ENCODE measurements around the gene HECTD4.
"Not testable (repeated sequence)": the region's sequence is repeated elsewhere in the genome, so short reads cannot be mapped to it uniquely, and the experiment has no call there.

Gene HECTD4, protein sequence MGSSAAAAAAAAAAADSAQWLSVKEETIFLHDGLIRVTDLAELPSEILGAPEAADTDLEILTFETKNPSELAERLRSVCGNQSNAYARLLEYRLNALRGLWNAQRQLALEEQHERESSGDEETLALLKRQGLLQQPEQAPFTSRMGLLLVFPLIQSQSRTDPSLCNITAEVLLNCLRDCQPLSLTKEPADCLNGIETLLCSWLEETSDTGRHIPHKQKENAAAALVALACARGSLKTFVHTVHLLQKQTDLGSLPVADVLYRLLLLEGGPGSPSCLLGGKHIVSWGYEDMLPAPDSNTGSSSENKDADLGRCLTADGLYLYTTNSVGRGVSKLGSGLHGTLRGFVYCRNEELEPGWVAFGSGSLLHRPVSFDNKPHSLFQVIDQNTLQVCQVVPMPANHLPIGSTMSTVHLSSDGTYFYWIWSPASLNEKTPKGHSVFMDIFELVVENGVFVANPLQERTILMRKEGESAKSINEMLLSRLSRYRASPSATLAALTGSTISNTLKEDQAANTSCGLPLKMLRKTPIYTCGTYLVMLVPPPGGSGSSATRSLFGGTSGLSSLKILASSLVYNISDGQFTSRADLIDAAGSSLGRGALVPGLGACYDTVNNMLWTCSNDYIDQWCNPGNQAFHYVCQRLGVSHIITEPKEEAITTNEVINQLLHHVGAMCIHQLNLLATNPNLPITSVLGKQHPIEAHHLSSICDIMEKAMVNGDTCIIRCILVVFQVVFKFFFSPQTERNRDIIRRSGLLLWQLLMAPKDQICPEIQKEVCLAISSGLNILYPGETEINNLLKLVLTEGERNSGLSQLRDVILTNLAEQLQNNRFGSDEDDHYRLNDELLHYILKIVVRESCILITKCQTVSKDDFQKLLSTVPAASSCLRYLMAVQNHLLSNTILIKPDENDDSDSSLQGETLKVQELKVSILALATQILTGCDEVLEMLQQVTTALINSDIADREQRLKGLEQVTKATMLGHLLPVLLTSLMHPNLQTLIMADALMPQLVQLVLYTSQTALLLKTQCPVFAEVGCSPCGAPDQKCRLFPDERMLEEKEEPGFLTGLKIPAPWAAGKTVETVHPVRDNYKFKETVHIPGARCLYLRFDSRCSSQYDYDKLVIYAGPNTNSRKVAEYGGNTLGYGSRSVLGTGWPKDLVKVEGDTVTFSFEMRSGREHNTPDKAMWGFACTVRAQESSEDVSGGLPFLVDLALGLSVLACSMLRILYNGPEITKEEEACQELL (N-terminal part only)

DNA sequence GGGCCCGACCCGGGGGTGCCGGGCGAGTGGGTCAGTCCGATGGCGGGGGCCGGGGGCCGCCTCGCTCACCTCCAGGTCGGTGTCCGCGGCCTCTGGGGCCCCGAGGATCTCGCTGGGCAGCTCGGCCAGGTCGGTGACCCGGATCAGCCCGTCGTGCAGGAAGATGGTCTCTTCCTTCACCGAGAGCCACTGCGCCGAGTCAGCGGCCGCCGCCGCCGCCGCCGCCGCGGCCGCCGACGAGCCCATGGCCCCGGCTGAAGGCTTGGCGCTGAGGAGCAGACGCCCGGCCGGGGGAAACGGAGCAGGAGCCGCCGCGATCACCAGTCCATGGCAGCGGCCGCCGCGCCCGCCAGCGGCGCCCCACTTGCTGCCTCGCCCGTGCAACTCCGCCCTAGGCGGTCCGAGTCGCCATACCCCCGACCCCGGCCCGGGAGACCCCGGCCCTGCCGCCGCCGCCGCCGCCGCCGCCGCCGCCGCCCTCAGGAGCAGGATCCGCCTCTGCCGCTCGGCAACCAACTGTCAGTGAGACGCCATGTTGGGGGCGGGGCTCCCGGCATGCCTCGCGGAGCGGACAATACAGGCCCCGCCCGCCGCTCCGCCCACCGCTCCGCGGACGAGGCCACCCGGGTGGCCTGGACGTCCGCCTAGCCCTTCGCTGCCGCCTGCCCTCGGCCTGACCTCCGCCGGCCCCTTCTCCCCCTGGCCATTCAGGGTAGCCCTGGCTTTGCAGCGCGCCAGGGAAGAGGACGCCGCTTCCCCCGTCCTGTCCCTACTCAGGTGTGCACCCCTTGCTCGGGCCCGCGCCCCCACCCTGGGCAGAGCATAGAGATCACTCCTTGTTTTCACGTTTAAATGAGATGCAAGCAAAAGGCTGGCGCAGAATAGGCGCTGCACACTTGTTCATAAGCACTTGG lies at the start of gene HECTD4:
TSS of gene HECTD4 (minus strand) at position 549 of the 914 bp plus-strand sequence. CDS start at position 246, 303 bp downstream.
- DNase-seq = peak; percentile 88 to 95

DNA sequence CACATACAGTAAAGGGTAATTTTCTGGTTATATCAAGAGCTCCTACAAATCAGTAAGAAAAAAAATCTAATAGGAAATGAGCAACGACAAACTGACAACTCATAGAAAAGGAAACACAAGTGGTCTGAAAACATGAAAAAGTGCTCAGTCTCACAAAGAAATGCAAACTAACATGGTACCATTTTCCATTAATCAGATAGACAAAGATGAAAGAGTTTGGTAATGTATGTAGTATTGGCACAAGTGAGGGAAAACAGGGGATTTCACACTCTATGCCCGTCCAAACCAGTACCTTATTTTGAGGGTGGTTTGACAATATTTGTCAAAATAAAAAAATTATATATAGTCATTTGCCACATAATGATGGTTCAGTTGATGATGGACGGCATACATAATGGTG lies 49.7 kb upstream of the HECTD4 start:
- DNase-seq = no peak

DNA sequence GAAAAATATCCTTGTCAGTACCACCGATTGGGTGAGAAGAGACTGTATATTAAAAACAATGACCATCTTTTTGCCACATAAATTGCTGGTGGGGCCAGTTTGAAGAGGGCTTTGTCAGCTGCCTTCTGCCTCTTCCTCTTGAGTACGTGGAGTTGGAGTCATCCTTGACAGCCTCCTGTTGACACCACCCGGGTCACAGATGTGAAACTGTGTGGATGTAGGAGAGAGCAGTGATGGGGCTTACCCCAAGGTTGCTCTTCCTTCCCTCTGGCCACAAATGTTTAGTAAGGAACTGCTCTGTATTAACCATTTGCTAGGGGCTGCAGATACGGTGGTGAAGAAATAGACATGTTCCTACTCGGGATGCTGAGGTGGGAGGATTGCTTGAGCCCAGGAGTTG lies 48.7 kb upstream of the HECTD4 start:
- peak in 1 of 2 donors; percentile 8 for DNase-seq

DNA sequence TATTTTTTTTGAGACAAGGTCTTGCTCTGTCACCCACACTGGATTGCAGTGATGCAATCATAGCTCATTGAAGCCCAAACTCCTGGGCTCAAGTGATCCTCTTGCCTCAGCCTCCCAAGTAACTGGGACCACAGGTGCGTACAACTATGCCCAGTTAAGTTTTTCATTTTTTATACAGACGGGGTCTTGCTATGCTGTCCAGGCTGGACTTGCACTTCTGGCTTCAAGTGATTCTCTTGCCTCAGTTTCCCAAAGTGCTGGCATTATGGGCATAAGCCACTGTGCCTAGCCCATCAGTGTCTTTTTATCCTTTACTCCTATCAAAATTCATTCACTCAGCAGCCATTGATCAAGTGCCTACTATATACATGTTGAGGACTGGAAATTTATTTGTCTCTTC lies 45.5 kb upstream of the HECTD4 start:
- DNase-seq = no peak

DNA sequence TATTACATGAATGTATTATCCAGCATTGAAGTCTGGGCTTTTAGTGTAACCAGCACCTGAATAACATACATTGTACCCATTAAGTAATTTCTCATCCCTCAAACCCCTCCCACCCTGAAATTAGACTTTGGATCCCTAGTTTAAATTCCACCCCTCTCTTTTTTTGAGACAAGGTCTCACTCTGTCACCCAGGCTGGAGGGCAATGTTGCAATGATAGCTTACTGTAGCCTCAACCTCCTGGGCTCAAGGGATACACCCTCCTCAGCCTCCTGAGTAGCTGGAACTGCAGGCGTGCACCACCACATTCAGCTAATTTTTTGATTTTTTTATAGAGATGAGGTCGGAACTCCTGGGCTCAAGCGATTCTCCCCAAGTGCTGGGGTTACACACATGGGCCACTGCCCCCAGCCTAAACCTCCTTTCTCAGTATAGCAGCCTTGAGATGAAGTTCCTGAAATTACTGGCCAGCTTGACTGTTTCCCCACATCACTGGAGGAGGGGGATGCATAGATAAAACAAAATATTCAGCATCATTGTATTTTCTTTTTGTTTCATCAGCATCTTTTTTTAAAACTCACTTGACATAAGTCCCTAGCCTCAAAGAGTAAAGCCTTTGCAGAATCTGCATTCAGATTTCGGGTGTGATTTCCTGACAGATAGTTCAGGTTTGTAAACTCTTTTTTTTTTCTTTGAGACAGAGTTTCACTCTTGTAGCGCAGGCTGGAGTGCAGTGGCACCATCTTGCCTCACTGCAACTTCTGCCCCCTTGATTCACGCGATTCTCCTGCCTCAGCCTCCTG lies 43.6 kb upstream of the HECTD4 start:
- DNase-seq = no peak

DNA sequence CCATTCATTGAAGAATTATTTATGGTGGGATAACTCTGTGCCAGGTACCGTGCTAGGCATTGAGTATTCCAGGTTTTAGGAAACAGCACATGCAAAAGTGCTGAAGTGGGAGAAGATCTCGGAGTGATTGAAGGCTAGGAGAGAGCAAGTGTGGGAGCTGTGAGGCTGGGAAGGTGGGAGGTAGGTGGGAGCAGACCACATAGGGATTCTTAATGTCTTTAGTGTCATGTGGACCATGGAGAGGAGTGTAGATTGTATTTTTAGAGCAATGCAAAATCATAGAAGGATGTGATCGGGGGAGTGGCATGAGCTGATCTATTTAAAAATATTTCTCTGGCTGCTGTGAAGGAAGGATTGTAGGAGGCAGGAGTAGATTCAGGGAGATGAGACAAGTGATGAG lies 41.9 kb upstream of the HECTD4 start:
- DNase-seq = no peak

DNA sequence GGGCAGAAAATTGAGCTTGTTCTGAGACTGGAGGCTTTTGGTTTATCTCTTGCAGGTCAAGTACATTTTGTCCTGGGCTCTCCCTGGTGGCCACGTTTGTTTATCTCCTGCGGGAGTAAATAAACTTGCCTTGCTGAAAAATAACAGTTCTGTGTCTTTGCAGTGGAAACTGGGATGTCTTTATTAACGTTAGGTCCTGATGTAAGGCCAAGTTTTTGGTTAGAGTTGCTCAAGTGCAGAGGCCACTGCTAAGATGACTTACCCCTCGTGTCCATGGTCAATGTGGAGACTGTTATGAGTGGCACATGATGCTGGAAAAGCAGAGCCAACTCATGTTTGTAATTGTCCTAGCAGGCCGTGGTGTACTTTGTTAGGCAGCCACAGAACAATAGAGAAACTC lies 40.3 kb upstream of the HECTD4 start:
- no peak for DNase-seq

DNA sequence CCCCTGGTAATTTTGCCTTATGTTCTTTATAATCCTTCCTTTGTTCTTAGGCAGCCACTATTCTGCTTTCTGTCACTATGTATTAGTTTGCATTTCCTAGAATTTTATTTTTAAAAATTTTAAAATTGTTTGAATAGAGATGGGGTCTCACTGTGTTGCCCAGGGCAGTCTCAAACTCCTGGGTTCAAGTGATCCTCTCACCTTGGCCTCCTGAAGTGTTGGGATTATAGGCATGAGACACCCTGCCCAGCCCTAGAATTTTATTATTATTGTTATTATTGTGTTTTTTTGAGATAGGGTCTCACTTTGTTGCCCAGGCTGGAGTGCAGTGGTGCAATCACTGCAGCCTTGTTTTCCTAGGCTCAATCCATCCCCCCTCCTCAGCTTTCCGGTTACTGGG lies 39.1 kb upstream of the HECTD4 start:
- no peak for DNase-seq

DNA sequence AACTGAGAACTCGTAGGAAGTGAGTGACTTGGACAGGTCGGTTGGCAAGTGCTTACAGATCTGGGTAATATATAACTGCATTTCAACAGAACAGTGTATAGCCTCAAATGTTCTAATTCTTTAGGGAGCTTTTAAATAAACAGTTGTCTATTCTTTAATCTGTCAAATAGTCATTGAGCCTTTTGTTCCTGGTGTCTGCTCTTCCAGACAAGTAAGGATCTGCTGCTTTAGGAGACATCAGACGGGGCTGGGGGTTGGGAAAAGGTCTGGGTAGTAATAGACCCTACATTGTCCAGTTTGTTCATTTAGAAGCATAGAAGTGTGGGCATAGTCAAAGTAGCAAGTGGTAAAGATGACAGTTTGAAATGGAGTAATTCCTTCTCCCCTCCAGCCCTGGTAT lies 38.5 kb upstream of the HECTD4 start:
- DNase-seq = no peak

DNA sequence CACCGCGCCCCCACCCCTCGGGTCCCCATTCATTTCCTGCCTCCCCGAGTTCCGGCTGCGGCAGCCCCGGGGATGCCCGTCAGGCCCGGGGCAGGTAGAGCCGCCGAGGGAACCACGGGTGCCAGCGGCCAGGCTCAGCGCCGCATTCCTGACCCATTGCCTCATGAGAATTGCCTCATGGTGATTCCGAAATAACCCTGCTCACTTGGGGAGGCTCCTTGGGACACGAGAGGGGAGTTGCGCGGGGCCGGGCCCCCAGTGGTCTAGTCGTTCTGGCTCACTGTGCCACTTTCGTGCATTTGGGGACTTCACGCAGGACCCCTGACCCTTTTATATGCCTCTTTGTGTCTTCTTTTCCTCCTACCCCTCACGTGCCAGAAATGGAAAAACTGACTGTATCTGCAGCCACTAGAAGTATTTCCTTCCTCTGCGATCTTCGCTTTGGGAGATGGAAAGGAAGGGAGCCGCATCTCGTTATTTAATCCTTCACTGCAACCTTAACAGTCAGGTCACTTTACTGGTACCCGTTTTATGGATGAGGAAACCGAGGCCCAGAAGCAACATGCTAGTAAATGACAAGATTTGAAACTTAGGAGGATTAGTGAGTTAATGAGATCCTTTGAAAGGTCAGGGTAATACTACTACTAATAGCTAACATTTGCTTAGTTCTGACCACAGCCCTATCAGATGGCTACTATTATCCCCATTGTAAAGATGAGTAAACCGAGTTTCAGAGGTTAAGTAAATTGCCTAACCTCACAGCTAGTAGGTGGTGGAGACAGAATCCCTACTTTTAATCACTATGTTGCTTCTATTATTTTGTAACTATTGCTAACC lies 37.3 kb upstream of the HECTD4 start:
- DNase-seq = peak; percentile 66 to 78

DNA sequence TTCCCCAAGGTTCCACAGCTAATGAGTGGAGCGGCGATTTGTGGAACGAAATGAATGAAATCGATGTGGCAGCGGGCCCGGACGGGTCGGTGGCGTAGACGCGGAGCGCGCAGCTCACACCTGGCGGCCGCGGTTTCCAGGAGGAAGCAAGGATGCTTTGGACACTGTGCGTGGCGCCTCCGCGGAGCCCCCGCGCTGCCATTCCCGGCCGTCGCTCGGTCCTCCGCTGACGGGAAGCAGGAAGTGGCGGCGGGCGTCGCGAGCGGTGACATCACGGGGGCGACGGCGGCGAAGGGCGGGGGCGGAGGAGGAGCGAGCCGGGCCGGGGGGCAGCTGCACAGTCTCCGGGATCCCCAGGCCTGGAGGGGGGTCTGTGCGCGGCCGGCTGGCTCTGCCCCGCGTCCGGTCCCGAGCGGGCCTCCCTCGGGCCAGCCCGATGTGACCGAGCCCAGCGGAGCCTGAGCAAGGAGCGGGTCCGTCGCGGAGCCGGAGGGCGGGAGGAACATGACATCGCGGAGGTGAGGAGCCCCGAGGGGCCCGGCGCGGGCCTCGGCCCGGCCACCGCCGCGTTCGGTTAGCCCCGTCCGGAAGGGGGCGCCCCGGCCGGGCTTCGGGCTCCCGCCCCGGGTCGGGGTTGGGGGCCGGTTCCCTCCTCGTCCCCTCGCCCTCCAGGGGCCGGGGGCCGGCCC lies 36.5 kb upstream of the HECTD4 start, which contains the start of gene PTPN11:
TSS of gene PTPN11 (plus strand) at position 340 of the 689 bp plus-strand sequence. CDS start at position 505, 165 bp downstream.
- DNase-seq = peak; percentile 75 to 92

DNA sequence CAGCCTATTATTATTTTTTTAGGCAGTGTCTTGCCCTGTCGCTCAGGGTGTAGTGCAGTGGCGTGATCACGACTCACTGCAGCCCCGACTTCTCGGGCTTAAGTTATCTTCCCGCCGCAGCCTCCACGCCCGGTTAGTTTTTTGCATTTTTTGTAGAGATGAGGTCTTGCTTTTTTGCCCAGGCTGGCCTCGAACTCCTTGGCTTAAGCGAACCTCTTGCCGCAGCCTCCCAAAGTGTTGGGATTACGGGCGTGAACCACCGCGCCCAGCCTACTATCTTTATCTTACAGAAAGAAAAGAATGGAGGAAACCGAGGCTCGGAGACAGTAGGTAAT lies 36.0 kb upstream of the HECTD4 start:
- DNase-seq = no peak

DNA sequence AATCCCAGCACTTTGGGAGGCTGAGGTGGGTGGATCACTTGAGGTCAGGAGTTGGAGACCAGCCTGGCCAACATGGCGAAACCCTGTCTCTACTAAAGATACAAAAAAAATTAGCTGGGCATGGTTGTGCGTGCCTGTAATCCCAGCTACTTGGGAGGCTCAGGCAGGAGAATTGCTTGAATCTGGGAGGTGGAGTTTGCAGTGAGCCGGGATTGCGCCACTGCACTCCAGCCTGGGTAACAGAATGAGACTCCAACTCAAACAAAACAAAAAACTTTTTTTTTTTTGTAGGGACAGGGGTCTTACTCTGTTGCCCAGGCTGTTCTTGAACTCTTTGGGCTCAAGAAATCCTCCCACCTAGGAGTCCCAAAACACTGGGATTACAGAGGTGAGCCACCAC lies 33.2 kb upstream of the HECTD4 start:
- not testable (repeated sequence) for DNase-seq

DNA sequence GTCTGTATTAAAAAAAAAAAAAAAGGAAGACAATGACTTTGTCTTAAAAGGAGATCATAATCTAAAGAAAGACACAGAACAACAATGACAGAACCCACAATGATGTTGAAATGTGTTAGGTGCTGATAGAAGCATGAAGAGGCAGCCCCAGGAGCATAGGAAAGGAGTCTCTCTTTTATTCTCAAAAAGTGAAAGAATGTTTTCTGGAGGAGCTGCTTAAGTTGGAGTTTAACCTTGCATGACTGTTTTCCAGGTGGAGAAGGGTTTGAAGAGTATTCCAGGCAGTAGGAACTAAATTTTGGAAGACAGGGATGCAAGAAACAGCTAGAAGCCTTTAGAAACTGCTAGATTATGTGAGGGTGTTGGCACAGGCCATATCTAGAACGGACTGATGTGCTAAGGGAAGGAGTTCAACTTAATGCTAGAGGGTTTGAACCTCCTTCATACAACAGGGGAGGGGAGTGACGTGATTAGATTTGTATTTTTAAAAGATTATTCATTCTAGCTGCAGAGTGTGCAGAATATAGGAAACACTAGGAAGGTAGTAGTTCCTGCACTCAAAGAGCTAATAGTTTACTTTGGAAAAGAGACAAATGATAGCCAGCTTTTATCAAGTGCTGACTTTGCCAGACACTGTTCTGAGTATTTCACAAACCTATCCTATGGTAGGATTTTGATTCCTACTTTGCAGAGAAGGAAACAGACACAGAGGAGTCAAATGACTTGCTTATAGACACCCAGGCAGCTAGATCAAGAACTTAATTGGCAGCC lies 31.8 kb upstream of the HECTD4 start:
- no peak for DNase-seq

DNA sequence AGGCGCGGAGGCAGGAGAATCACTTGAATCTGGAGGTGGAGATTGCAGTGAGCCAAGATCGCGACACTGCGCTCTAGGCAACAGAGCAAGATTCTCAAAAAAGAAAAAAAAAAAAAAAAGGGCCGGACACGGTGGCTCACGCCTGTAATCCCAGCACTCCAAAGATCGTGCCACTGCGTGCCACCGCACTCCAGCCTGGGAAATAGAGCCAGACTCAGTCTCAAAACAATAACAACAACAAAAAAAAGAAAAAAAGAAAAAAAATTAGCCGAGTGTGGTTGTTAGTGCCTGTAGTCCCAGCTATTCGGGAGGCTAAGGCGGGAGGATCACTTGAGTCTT lies 27.6 kb upstream of the HECTD4 start:
- DNase-seq = no peak

DNA sequence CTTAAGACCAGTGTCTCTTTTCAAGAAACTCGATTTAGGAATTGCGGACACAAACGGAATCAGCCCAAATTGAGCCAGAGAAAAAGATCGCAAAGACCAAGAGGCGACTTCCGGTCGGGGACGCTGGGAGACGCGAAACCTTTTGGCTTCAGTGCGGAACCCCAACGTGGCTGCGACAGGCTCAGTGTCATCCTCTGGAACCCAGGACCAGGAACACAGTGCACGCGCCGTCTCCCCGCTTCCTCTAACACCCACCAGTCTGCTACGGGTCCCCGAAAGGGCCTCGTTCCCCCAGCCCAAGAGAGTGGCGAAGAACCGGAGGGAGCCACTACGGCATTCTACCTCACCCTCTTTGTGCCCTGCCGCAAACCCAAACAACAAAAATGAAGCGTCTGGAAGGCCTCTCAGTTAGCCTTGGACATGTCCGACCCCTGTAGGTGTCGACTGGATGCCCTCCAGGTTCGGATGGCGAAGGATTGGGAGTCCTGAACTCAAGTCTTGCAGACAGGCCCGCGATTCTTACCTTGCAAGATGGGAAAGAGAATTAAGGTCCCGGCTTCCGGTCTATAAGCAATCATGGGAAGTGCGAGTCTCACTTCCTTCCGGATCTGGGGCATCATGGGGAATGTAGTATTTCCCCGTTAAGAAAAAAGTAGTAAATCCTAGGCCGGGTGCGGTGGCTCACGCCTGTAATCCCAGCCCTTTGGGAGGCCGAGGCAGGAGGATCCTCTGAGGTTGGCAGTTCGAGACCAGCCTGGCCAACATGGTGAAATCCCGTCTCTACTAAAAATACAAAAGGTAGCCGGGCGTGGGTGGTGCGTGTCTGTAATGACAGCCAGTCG lies 27.1 kb upstream of the HECTD4 start, which contains the start of gene RPL6:
TSS of gene RPL6 (minus strand) at position 542 of the 842 bp plus-strand sequence. CDS start 949 bp downstream, outside the sequence.
- peak; percentile 89 to 93 for DNase-seq

DNA sequence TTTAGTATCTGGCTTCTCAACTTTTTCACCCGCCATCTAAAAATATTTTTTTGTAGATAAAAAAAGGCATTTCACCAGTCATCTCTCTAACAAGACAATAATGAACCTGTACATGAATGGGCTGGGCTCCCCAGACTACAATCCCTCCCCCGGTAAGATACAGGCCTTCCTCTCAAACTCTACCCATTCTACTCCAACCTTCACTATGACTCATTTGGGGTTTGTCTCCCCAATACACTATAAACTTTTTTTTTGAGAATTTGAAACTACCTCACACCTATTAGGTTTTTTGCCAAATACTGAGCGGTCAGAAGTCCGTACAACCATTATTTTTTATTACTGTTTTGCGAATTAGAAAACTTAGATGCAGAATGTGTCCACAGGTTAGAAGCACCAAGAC lies 26.4 kb upstream of the HECTD4 start:
- peak in 1 of 2 donors; percentile 10 for DNase-seq

DNA sequence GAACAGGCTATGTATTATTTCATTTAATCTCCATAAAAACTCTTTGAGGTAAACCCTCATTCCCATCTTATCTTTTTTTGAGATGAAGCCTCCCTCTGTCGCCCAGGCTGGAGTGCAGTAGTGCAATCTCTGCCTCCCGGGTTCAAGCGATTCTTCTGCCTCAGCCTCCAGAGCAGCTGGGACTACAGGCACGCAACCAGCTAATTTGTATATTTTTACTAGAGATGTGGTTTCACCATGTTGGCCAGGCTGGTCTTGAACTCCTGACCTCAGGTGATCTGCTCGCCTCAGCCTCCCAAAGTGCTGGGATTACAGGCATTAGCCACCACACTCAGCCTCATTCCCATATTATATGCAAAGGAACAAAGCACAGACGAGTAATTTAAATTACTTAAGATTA lies 25.5 kb upstream of the HECTD4 start:
- DNase-seq = not testable (repeated sequence)

Data from inflammatory macrophage treated with lipopolysaccharide for 1 hour (primary cell).